Measurements from ENCODE around the gene C17orf113.
"Not testable (repeated sequence)": the region's sequence is repeated elsewhere in the genome, so short reads cannot be mapped to it uniquely, and the experiment has no call there.

Gene C17orf113

DNA sequence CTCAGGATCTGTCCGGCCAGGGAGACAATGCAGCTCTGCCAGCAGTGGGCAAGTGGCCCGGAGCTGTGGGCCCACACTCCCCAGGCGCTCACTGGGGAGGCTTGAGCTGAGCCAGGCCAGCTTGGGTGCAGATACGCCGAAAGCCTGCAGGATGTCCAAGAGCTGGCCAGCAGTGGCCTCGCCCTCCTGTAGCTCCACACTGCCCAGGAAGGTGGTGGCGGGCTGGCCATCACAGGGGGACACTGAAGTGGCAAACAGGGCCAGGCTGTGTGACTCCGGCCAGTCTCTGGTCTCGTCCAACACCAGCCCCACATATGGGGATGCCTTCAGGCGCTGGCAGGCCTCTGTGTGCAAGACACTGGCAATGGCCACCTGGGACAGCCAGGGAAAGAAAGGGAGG, 9.6 kb downstream of the C17orf113 start:
- no peak for DNase-seq

DNA sequence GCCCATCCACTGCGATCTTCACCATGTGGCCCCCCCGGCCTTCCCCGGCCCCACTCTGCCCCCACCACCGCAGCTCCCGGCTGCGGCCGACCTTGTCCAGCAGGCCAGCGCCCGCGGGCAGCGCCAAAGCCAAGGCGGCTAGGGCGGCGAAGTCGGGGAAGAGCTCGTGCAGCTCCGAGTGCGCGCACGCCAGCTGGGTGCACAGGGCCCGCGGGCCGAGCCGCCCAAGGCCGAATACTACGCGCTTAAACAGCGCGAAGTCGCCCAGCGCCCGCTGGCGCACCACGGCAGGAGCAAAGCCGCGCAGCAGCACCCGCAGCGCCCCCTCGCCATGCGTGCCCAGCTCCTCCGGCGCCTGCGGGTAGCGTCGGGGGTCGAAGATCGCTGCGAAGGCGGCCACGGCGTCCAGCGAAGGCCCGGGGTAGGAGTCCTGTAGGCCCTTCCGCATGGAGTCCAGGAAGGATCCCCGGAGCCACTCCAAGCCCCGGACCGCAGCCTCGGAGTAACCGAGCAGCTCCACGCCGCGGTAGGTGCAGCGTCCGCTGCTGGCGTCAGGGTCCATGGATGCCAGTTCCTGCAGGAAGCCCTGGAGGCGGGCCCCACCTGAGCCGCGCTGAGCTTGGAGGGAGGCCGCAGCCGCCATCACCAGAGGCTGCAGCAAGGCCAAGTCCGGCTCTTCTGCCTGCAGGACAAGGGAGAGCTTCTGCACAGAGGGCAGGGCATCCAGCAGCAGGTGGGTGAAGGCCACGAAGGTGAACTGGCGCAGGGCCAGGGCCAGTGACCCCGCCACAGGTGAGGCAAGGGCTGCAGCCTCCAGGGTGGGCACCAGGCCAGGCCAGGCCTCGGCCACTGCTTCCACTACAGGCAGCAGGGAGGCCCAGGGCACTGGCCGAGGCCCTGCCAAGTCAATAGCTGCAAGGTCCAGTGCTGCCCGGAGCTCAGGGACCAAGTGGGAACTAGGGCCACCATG, 10.3 kb downstream of the C17orf113 start:
- DNase-seq: no peak

GRCh38 chr17:42038221-42038973, 12.0 kb downstream of the C17orf113 start:
- no peak for DNase-seq

- DNase-seq: no peak
These were observed 16.3 kb downstream of the C17orf113 start for GRCh38 chr17:42034059-42034458.

DNA sequence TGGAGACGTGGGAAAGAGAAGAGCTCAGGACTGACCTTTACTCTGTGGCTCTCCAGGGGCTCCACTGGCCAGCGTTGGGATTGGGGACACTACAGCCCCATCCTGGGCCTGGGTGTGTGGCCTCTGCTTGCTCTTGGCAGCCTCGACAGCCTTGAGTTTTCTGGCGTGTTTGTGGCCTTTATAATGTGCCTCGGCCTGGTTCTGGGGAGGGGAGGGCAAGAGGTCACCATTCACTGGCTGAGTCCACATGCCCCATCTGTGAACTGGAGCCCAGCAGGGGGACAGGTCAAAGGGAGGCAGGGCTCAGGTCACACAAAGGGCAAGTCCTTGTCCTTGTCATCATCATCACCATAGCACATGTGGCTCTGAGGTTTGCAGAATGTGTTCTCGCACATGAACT, 18.8 kb downstream of the C17orf113 start:
- DNase-seq: no peak

DNA sequence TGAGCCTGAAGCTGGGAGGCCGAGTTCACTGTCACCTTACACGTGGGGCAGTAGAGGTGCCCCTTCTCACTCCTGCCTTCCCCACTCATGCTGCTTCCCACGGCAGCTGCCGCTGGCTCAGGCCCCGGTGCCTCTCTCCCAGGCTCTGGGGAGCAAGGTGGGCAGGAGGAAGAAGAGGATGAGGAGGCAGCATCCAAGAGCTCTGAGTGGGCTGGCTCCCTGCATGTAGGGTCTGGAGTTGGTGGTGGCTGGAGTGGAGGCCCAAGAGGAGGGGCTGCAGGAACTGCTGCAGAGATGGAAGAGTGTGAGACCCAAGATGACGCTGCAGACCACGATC, 21.6 kb downstream of the C17orf113 start:
- DNase-seq: no peak

DNA sequence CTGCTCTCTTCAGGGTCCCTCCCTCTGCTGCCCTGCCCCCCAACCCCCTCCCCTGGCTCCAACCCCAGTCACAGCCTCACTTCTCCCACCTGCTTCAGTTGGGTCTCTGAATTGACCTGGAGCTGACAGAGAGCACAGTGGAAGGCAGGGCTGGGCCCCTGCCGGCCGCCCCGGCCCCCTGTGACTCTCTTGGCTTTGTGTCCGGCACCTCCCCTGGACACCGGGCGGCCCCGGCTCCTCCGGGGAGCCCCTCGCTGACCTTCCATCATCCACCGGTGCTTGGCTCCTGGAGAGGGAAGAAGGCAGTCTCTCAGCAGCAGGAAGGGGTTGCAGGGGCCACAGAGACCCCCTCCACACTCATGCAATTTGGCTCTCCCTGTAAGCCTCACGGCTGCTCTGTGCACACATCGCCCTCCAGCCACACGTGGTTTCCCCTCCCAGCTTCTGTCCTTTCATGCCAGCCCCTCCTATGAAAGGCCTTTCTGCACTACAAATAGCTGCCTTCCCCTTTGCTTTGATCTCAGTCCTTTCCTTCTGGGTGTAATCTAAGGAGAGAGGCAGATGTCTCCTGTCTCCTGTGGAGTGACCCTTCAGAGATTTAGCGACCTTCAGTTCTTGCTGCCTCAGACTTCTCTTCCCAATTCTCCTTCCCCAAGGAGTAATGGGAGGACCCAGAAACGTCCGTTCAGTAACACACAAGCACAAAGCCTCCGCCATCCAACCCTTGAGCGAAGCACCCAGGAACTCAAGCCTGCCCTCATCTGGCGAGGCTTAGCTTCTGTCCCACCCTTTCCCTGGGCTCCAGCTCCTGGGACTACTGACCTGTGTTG, 22.2 kb downstream of the C17orf113 start:
- DNase-seq: no peak

DNA sequence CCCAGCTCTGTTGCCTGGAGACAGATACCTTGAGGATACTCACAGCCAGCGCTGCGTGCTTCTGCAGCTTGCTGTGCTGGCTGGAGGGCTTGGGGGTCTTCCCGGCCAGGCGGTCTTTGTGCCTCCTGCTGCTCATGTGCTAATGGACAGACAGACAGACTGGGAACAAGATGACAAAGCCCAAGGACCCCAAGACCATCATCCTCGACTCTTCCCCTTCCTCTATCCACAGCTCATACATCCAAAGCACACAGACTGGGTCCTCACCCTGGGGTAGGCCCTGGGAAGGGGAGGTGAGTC, 22.9 kb downstream of the C17orf113 start:
- no peak for DNase-seq

- DNase-seq: no peak
These were observed 23.4 kb downstream of the C17orf113 start for GRCh38 chr17:42026857-42027589.

GRCh38 chr17:42025936-42026335, 24.5 kb downstream of the C17orf113 start:
- no peak for DNase-seq

DNA sequence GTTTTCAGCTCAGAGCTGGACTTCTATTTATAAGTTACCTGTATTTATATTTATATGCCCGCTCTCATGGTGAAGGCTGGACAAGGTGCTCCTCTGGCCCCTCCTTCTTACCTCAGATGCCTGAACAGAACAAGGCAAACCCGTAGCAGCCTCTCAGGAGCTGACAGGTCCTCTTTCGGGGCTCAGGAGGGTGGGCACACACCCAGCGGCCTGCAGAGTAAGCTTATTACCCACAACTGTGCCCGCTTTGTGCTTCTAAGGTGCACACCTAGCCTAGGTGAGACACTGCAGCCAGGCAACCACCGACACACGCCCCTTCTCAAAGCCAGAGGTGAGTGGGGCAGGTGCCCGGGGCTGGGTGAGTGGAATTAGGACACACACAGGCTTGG, 25.2 kb downstream of the C17orf113 start:
- no peak for DNase-seq

DNA sequence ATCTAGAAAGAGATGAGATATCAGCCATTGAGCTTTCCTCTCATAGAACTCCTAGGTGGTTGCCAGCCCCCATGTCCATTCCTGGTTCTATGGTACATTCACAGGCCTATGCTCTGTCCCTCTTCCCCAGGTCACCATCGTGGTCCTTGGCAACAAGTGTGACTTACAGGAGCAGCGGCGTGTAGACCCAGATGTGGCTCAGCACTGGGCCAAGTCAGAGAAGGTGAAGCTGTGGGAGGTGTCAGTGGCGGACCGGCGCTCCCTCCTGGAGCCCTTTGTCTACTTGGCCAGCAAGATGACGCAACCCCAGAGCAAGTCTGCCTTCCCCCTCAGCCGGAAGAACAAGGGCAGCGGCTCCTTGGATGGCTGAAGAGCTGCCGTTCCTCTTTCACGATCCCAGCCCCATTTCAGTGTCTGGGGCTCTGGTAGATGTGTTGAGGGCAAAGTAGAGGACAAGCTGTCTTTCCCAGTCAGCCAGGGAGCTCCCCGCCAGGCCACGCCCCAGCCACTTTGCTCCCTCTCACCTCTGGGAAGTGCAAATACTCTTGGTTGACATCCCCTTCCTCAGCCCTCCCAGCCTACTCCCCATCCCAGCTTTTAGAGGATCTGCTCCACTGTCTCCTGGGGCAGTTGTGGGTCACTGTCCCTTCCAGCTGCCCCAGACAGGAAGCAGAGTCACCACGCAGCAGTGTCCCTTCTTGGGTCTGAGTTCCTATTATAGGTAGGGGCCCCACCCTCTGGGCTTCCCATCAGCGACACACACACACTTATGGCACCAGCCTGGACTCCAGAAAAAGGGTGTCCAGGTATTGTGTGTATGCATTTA, 26.7 kb downstream of the C17orf113 start:
- DNase-seq: no peak

GRCh38 chr17:42020845-42021244, 29.6 kb downstream of the C17orf113 start:
- DNase-seq: not testable (repeated sequence)

- DNase-seq: peak; percentile 93 to 94
These were observed 30.6 kb downstream of the C17orf113 start, which contains the start of gene NKIRAS2 for GRCh38 chr17:42019509-42020404. NKIRAS2 (plus strand) TSS chr17:42020090; CDS start chr17:42021578, 1,488 bp downstream.

DNA sequence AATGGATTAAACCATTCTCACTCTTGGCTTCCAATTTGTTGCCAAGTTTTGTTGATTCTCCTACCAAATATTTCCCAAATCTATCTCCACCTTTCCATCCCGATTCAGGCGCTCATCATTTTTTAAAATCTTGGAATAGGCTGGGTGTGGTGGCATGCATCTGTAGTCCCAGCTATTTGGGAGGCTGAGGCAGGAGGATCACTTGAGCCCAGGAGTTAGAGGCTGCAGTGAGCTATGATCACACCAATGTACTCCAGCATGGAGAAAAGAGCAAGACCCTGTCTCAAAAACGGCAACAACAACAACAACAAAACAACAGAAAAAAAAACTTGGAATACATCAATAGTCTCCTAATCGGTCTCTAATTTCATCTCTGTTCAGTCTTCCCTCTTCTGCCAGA, 31.4 kb downstream of the C17orf113 start:
- no peak for DNase-seq

DNA sequence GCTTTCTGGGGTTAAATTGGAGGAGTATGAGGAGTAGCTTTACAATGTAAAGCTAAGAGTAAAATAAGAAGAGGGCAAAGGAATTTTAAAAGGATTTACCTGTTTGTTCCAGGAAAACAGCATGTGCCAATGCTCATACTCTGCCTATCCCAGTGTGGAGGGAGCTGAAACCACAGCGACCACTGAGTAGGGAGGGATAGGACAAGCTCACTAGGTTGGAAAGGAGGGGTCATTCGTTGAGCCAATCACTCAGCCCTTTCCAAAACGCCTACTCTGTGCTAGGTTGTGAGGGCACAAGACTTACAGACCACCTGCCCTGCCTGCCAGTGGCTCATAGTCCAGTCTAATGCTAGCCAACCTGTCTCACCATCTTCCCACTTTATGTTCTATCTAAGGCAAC, 32.1 kb downstream of the C17orf113 start:
- DNase-seq: no peak

GRCh38 chr17:42017866-42018200, 32.6 kb downstream of the C17orf113 start:
- DNase-seq: peak in 1 of 2 donors; percentile 29

- DNase-seq: peak; percentile 81 to 84
These were observed 33.2 kb downstream of the C17orf113 start, which contains the start of gene DNAJC7 for GRCh38 chr17:42016941-42017865. DNAJC7 (minus strand) TSS chr17:42017439; CDS start chr17:42017416, 23 bp downstream.

GRCh38 chr17:42016411-42016831, 34.0 kb downstream of the C17orf113 start:
- DNase-seq: no peak
